Progenitor cell of endocrine pancreas (in vitro differentiated cells): ENCODE data around the gene KSR2. TPM values are rescaled to one million over a fixed set of nuclear protein-coding genes. Genes with fewer than 3 reads are reported as not detected.

Source experiments
- DNase-seq: peaks from one replicate; pipeline ENCODE4 v3.0.0; 2021; ENCODE audit warnings: low spot score; ENCODE audit not compliant: unreplicated experiment
- H3K27ac Mint-ChIP-seq: 2 replicates; pipeline ENCODE4 v1.8.0; 2021; ENCODE audit warnings: mild to moderate bottlenecking, moderate library complexity, mixed read lengths
- H3K27me3 Mint-ChIP-seq: 2 replicates; pipeline ENCODE4 v1.8.0; 2021; ENCODE audit warnings: mixed read lengths
- H3K36me3 Mint-ChIP-seq: 2 replicates; pipeline ENCODE4 v1.8.0; 2022; ENCODE audit warnings: mixed read lengths; ENCODE audit not compliant: insufficient read depth
- H3K4me1 Mint-ChIP-seq: 2 replicates; pipeline ENCODE4 v1.8.0; 2021; ENCODE audit warnings: low read depth, mixed read lengths
- H3K4me3 Mint-ChIP-seq: 2 replicates; pipeline ENCODE4 v1.8.0; 2021; ENCODE audit warnings: low read depth, mild to moderate bottlenecking, moderate library complexity, mixed read lengths
- H3K9me3 Mint-ChIP-seq: 2 replicates; pipeline ENCODE4 v1.8.0; 2021; ENCODE audit warnings: low read depth, mixed read lengths
- CTCF ChIP-seq: fragments of 200-600 bp; sonication (generic); IDR thresholded peaks from one replicate; pipeline ENCODE4 v1.5.0; 2021; ENCODE audit warnings: antibody characterized with exemption, mild to moderate bottlenecking; ENCODE audit not compliant: unreplicated experiment
- long read RNA-seq: library from polyadenylated mRNA; unstranded; transcript quantifications from one replicate; pipeline ENCODE4 v2.0.0, GENCODE V29; 2020
- total RNA-seq: library from RNA; stranded (reverse); gene quantifications from 2 replicates; pipeline ENCODE4 v1.2.1, GENCODE V29; 2021

Gene KSR2
- total RNA-seq, result 1.8 TPM in 2 replicates
- long read RNA-seq, partial matches to known transcripts, result 0 of 1 reads
- long read RNA-seq, other reads (novel, unspliced or antisense), result 1 of 1 reads

GRCh38 chr12:117968826-117969659 lies at the start of gene KSR2:
Gene KSR2 (minus strand): TSS chr12:117968990. CDS start chr12:117968255, 735 bp downstream.
- peaks cover 39% of the 10 kb centered on the region for H3K27me3 Mint-ChIP-seq
- peaks cover 13% of the 10 kb centered on the region for H3K4me1 Mint-ChIP-seq
- no peak for TF ChIP-seq CTCF
- no peaks in the 10 kb centered on the region for H3K36me3 Mint-ChIP-seq
- H3K9me3 Mint-ChIP-seq, result peaks cover 10% of the 10 kb centered on the region
- peak within 1 kb of the TSS; percentile 96 for H3K27ac Mint-ChIP-seq
- H3K4me3 Mint-ChIP-seq, result peak within 1 kb of the TSS; percentile 87
- peak; percentile 81 for DNase-seq

GRCh38 chr12:118017926-118018325 lies 49.1 kb upstream of the KSR2 start:
- DNase-seq, result no peak
- H3K36me3 Mint-ChIP-seq, result peaks cover 13% of the 10 kb centered on the region
- peak overlapping the region; percentile 87 for H3K4me3 Mint-ChIP-seq
- no peak for TF ChIP-seq CTCF
- H3K27ac Mint-ChIP-seq, result peak overlapping the region; percentile 49
- peaks cover 16% of the 10 kb centered on the region for H3K4me1 Mint-ChIP-seq
- no peaks in the 10 kb centered on the region for H3K9me3 Mint-ChIP-seq
- no peaks in the 10 kb centered on the region for H3K27me3 Mint-ChIP-seq

- no peaks in the 10 kb centered on the region for H3K9me3 Mint-ChIP-seq
- H3K27ac Mint-ChIP-seq, result peak within 1 kb of the TSS; percentile 89
- H3K4me3 Mint-ChIP-seq, result peak within 1 kb of the TSS; percentile 87
Observed at GRCh38 chr12:118016424-118017264, 47.9 kb upstream of the KSR2 start, which contains the start of gene RFC5. Gene RFC5 (plus strand): TSS chr12:118016703. CDS start chr12:118016828, 125 bp downstream.

GRCh38 chr12:118015944-118016343 lies 47.2 kb upstream of the KSR2 start:
- Mint-ChIP-seq H3K27ac (peak overlapping the region; percentile 89), H3K27me3 (no peaks in the 10 kb centered on the region), H3K4me1 (peaks cover 16% of the 10 kb centered on the region), H3K36me3 (peaks cover 7% of the 10 kb centered on the region), H3K4me3 (peak overlapping the region; percentile 87), H3K9me3 (no peaks in the 10 kb centered on the region)
- no peak for DNase-seq
- TF ChIP-seq CTCF, result no peak

More at GRCh38 chr12:118016424-118017264, 47.9 kb upstream of the KSR2 start, which contains the start of gene RFC5:
- H3K4me1 Mint-ChIP-seq, result peaks cover 16% of the 10 kb centered on the region
- peak; percentile 99 for DNase-seq
- H3K27me3 Mint-ChIP-seq, result no peaks in the 10 kb centered on the region
- peaks cover 7% of the 10 kb centered on the region for H3K36me3 Mint-ChIP-seq
- TF ChIP-seq CTCF, result no peak

GRCh38 chr12:118015306-118015705 lies 46.5 kb upstream of the KSR2 start:
- DNase-seq, result no peak
- H3K27me3 Mint-ChIP-seq, result no peaks in the 10 kb centered on the region
- H3K27ac Mint-ChIP-seq, result no peak overlapping the region
- no peak for TF ChIP-seq CTCF
- H3K9me3 Mint-ChIP-seq, result no peaks in the 10 kb centered on the region
- peaks cover 4% of the 10 kb centered on the region for H3K36me3 Mint-ChIP-seq
- H3K4me1 Mint-ChIP-seq, result peaks cover 16% of the 10 kb centered on the region
- H3K4me3 Mint-ChIP-seq, result no peak overlapping the region
